K562 treated with DMSO at 1 percent for 12 hours (cell line): ENCODE data around the gene ASRGL1. TPM values are rescaled to one million over a fixed set of nuclear protein-coding genes. Genes with fewer than 3 reads are reported as not detected.

Experiments used
- total RNA-seq: library from RNA; unstranded; fragments of 300-600 nt; gene quantifications from 2 replicates; pipeline ENCODE4 v1.2.3, GENCODE V29; 2022; ENCODE audit not compliant: insufficient read depth

The ASRGL1 gene
- total RNA-seq, result 18.7 and 26.7 TPM in 2 replicates

DNA sequence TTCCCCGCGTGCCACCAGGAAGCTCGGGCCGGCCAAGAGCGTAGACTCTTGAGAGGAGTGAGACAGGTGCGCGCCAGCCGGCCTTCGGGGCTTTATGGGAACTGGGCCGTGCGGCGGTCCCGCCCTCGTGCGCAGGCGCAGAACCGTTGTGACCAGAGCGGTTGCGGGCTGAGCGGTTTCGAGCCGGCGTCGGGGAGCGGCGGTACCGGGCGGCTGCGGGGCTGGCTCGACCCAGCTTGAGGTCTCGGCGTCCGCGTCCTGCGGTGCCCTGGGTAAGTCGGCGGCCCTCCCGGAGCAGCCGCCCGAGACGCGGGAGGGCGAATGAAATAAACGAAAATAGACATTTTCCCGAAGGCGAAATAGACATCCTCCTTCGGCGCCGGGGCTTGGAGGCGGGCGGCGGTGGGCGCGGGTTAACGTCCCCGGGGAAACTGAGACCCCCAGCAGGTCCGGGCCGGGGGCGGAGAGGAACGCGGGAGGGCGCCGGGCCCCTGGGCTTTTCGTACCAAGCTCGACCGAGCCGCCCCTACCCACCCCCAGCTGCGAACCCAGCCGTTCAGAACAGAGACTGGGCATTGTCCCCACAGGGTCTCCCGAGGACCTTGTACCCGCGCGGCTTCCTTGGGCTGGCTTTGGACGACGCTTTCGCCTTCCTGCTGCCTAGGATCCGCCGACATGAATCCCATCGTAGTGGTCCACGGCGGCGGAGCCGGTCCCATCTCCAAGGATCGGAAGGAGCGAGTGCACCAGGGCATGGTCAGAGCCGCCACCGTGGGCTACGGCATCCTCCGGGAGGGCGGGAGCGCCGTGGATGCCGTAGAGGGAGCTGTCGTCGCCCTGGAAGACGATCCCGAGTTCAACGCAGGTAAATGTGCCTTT is at the start of gene ASRGL1:
TSS of gene ASRGL1 (plus strand) at position 146 of the 879 bp plus-strand sequence. CDS start at position 676, 530 bp downstream.

DNA sequence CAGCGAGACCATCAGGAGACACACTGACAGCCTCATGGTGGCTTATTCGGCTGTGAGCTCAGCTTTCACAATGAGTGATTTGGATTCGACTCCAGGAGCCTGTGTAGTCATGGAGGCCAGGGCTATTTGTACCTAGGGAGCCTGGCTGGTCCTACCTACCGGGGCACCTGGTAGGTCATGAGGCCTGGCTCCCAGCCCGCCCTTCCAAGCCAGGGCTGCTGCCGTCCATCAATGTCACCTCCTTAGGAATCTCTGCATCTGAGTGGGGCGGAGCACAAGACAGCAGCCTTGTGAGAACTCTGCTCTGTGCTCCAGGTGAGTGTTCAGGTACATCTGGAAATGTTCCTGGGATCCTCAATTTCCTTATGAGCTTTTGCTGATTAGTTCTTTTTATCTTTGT is 38.3 kb upstream of the ASRGL1 start, which contains the start of gene SCGB1D4:
TSS of gene SCGB1D4 (minus strand) at position 101 of the 400 bp plus-strand sequence. CDS start at position 36, 65 bp downstream.

DNA sequence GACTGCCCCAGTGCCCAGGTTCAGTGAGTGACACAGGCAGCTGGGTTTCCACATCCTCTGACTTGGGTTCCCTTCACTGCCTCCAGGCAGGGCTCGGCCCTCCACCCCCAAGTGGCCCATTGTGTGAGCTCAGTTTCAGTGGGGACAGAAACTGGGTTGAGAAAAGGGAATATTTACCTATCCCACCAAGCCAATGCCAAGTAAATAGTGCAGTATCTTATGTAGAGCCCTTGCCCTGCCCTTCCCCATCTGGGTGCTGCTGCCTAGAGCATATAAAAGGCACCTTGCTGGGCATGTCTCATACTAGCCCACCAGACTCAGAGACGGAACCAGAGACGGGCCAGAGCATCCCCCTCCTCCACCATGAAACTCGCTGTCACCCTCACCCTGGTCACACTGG is 81.5 kb downstream of the ASRGL1 start, which contains the start of gene SCGB1A1:
TSS of gene SCGB1A1 (plus strand) at position 301 of the 400 bp plus-strand sequence. CDS start at position 364, 63 bp downstream.

Other genes starting within 250 kb of the ASRGL1 start
- gene INCENP, start 213.4 kb upstream of the ASRGL1 start, total RNA-seq, result 23.2 and 59.1 TPM in 2 replicates
- not detected in 2 replicates for gene SCGB1D1, start 147.2 kb upstream of the ASRGL1 start, total RNA-seq
- gene SCGB2A1, start 128.8 kb upstream of the ASRGL1 start, total RNA-seq, result not detected in 2 replicates
- gene SCGB1D2, start 95.2 kb upstream of the ASRGL1 start, total RNA-seq, result not detected in 2 replicates
- not detected in 2 replicates for gene SCGB2A2, start 67.3 kb upstream of the ASRGL1 start, total RNA-seq
- gene SCGB1D4, start 38.4 kb upstream of the ASRGL1 start, total RNA-seq, result not detected in 2 replicates
- not detected in 2 replicates for gene SCGB1A1, start 81.6 kb downstream of the ASRGL1 start, total RNA-seq
- gene AHNAK, start 209.4 kb downstream of the ASRGL1 start, total RNA-seq, result 12.9 and 42.0 TPM in 2 replicates
- 3,985 and 3,989 TPM in 2 replicates for gene EEF1G, start 236.4 kb downstream of the ASRGL1 start, total RNA-seq